Right kidney (tissue), 1 donor: Measurements from ENCODE around the gene KCNMA1.
A peak's percentile ranks its signal among the peaks of the same experiment; 100 is the strongest.

Experiments used
- DNase-seq: peaks from one replicate; pipeline ENCODE4 v3.0.0-alpha.2; 2016

The KCNMA1 gene

DNA sequence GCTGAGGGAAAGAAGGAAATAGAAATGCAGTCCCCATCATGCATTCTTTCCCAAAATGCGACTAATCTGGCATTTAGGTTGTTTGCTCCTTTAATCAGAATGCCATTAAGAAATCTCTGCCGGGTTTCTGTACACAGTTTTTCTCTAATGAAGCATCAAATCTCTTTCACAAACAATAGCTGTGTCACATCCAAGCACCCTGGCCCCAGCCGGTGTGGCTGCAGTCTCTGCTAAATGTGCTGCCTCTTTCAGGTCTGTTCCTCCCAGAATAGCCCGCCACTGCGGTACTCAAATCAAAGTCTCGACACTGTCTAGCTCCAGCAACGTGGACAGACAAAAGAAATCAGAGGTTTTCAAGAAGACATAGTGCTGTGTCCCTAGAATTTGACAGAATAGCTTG lies 343.8 kb downstream of the KCNMA1 start:
- no peak for DNase-seq

DNA sequence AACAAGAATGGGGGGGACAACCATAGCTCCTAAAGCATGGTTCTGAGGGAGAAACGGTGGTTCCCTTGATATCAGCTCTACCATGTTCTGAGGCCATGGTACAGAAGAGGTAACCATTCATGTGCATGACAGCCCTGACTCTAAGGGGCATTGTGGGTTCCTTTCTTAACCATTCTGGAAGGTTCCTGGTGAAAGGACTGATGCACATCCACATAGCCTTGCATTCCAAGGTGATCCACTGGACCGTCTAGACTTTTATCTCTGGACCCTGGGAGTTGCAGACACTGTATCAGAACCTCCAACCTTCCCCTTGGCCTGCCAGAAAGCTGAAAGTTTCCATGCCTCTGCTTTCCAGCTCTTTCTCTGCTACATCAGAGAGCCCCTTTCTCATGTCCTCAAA lies 344.3 kb downstream of the KCNMA1 start:
- DNase-seq: no peak

DNA sequence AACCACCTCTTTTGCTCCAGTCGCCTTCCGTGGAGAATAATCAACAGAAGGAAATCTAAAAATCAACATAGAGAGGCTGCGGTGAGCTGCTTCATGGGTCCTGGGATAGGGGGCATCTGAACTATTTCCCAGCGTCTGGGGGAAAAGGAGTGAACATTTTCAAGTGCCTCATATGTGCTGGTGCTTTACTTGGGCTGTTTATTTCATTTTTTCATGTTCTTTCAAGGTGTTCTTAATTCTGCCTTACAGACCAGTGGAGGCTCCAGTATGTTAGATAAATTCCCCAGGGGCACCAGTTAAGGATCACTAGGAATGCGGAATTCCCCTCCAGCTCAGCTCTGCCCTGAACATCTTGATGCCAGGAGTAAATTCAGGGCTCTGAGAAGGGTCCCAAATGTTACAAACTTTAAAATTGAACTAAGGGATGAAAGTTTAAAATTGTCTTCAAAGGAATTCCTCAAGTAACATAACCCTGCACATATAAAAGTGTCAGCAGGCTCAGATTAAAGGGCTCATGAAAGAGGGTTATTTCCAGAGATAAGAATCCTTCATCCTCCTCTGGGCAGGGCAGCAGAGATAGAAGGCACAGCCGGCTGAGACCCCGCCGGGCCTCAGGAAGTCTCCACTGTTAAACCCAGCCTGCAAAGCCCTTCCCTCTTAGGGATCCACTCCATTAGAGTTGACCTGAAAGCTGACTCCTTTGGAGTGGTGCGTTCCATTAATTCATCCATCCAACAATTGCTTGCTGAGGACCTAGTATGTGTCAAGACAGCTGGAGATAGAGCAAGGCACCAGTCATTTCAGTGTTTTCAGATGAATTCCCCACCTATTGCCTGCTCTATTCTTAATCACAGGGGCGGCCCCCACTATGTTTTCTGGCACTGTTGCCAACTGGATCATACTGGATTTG lies 345.8 kb downstream of the KCNMA1 start:
- DNase-seq: no peak

DNA sequence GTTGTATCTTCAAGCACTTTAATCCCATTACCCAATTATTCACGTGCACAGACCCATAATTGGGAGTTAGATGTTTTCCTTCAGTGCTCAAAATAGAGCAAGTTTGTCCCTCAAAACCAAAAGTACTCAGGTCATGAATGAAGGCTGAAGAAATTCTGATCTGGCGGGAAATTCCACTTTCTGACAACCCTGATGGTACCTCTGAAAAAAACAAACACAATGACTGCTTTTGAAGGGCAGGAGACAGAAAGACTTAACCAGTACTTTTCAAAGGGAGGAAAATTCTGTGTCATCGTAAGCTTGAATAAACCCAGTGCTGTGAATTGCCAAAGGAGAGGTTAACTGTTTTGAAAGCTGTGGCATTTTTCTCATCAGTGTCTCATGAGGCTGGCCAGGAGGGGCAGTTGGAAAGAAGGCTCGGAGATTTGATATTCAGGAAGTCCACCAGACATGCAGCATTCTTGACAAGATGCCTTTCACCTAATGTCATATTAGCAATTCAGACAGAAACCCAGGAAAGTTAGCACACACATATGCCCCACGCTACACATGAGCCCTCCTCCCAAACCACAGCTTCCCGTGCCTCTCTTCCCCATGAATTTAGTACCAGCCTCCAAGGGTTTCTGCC lies 347.0 kb downstream of the KCNMA1 start:
- no peak for DNase-seq

DNA sequence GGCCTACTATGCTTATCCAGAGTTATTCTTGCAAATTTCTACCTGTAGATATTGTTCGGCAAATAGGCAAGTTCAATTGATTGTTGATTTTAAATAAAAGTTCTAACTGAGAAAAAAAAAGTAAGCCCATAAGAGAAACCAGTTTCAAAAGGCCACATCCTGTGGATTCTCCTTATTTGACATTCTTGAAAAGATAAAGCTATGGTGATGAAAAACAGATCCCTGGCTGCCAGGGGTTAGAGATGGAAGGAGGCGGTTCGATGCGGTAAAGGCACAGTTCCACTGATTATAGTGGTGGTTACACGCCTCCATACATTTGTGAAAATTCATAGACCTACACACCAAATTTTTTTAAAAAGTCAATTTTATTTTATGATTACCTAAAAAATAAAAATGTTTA lies 347.8 kb downstream of the KCNMA1 start:
- DNase-seq: no peak

DNA sequence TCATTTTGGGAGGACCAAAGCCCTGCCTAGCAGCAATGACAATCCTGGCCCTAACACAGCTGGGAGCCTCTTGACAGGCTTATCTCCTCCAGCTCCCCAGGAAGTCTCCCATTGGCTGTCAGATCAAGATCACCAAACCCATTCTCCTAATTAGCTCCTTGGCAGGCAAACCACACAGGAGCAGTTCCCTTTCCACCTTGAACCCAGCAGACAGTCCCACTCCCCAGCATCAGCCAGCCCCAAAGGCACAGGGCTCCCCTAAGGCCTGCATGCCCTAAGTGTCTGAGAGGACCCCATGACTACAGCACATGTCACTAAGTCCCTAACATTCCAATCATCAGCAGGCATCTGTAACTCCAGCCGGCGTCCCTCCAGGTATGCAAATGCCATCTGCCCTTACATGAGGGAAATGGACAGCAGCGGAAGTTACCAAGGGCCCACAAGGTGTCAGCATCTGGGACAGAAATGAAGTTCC lies 348.5 kb downstream of the KCNMA1 start:
- DNase-seq: no peak

DNA sequence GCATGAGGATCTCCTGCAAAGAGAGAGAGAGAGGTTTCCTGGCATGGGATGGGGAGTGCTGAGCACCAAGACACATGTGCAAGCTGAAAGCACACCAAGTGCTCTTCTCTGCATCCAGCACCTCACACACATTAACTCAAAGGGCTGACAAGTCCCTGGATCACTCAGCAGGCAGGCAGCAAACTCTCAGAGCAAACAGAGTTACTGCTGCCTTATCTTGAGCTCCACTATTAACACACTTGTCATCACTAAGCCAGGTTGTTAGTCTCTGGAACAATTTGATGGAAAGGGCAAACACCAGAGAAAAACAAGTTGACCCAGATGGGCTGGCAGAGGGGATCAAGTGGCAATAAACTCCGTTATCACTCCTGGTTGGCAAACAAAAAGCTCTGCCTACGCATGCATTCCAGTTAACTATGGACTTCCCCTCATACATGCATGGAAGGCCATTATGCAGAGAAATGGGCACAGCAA lies 349.9 kb downstream of the KCNMA1 start:
- no peak for DNase-seq

DNA sequence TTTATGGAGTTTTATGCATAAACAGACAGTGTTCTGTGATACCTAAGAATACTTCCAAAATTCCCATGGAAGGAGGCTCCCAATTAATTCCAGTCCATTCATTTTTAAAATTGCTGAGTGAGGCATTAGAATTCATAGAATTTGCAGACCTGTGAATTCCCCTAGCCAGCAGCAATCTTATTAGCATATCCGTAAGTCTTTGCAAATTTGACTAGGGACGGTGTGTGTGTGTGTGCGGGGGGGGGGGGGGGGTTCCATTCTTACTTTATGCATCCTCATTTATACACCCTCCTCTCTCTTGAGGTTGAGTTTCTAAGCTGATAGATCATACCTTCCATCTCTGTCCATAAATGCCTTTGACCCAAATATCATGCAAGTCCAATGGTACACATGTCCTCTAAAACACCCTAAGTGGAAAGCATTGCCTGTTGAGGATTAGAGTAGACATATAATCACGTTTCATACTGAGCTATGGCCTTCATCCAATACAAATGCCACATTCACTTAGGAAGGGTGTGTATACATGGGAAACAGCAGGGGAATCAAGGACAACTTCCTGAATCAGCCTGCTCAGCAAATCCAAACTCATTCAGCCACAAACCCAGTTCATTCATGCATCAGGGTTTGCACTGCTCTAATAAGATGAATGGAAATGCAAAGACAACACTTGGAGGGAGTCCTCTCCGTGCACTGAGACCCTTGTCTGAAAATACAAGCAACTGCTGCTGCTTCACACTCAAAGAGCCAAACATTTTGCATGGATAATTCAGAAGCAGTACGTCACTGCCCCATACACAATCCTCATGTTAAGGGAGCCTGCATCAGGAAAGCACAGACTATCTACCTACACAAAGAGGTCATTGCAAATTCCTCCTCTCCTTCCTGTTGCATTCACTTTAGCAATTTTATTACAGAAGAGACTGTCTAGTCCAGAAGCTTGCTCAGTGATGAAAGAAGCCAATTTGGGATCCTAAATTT lies 350.8 kb downstream of the KCNMA1 start:
- no peak for DNase-seq

DNA sequence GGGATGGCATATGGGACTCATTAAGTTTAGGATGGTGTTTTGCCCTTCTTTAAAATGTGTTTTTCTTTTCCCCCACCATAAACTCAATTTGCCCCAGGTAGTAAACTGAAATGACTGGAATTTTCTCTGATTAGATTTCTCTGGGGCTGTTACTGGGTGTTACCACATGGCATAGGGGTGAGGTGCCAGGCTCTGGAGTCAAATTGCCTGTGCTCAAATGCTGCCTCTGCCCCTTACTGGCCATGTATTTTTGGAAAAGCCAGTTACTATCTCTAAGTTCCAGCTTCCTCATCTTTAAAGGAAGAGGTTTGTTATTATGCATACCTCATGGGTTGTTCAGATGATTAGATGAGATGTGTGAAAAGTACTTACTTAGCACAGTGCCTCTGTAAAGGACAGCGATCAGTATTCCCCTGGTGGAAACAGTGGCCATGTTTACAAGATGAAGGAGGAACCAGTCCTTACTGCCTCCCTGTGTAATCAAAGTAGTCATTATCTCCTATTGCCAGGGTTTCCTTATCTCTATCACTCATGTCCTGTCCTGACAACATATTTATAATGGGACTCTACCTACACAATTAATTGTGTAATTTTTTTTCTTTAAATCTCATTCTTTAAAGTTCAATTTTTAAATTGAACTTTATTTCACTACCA lies 352.0 kb downstream of the KCNMA1 start:
- DNase-seq: no peak

DNA sequence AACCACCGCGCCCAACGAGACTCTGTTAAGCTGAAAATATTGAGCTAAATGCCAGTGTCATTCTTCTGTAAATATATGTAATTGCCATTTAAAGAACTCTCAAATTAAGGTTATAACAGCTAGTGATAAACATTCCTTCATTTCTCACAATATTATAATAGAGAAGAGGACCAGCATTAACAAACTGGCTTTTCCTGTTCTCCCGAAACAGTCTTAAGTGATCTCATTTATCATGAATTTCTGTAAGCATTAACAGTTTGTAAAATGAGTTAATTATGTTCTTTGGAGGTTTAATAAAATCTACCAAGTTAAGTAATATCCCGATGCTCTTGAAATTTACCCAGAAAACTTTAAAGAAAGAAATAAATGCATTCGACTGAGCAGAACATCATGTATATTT lies 352.8 kb downstream of the KCNMA1 start:
- no peak for DNase-seq

DNA sequence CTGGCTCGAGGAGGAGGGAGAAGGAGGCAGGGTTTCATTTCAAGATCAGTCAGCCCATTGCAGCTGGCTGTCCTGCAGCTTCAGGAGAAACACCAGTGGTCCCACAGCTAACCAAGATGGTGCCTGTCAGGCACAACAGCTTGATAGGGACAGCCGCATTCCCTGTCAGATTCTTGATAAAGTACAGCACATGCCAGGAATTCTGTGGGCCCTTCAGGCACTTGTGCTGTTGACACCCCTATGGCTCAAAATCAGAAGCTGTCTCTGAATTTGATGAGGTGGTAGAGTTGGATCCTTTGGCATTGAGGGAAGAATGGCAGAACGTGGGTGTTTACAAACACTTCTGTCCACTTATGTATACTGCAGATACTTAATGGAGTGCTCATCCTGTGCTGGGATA lies 354.3 kb downstream of the KCNMA1 start:
- DNase-seq: no peak

DNA sequence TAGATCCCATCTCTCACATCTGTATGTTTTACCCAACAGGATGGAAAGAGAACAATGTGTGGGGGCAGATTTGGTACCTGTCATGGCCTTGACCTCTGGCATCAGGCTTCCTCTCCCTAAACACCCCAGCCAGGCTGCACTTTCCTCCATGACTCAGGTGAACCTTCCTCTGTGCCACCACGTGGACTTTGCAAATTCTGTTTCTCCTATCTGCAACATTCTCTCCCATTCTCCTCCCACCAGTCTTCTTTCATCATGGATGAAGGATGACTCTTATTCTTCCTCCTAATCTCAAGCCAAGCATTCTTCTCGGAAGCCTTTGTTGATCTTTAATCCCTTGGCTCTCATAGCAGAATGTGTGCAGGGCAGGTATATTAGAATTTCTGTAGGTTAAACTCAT lies 355.4 kb downstream of the KCNMA1 start:
- no peak for DNase-seq

DNA sequence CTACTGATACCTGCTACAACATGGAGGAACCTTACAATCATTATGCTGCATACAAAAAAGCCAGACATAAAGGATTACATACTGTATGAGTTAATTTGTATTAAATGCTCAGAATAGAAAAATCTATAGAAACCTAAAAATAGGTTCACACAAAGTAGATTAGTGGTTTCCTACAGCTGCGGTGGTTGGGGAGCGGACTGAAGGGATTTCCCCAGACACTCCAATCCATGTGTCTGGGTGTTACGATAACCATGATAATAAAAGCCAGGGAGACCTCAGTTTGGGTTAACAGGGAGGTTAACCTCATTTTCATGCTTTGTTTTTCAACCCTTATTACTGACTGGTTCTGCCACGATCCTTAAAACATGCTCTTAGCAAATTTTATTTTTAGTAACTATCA lies 355.9 kb downstream of the KCNMA1 start:
- no peak for DNase-seq

DNA sequence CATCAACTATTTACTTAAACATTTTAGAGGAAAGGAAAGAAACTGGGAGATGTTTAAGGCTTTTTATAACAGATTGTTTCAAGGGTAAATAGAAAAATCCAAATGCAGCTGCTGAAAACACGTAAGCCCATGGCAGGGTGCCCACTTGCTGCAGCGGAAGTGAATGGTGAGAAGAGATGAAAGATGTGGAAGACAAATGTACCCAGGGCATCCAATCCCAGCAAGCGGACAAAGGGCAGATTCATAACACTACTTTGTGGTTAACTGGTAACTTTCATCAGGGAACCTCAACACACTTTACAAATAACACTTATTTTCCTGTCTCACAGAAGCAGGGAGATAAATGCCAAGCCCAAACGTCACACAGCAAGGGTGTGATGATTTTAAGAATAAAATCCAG lies 358.4 kb downstream of the KCNMA1 start:
- DNase-seq: no peak

DNA sequence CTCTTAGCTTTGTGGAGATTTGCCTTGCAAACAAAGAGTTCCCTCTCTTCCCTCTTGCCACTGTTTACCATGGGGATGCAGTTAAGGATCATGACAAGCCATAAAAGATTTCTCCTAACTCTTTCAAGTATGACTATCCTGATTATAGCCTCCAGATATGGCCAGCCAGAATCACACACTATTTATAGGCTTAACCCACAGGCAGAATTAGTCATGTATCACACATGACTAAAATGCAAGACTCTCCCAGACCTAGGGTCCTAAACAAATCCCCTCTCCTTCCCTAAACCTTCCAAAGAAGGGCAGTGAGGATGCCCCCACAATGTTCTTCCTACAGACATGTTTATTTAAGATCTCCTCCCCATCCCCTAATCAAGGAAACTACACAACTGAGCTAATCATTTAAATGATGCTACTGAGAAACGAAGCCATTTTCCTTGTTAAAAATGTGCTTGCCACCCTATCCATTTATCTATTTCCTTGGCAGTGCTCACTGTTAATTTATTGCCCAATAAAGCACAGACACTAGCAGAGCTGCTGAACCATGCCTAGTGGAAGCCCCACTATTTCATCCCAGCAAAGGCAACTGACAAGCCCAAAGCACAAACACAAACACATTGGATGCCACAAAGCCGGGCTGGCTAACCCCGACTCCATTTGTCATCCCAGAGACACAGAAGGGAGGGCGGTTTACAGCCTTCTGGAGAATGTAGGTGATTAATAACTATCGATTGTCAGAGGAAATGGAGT lies 363.4 kb downstream of the KCNMA1 start:
- DNase-seq: peak; percentile 31

DNA sequence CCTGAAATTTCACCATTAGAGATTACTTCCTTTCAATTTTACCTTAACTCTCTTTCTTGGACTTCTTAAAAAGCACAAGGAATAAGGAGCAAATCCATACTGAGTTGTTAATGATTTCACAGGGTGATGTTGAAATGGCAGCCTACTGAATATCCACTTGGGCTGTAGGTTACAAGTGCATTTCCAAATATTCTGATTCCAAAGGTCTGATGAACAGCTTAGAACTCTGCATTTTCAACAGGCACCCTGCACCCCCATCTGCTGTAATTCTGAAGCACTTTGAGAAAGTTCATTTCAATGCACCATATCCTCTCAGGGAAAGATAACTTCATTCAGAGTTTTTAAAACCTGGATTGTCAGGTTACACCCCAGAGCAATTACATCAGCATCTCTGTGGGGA lies 368.4 kb downstream of the KCNMA1 start:
- no peak for DNase-seq

DNA sequence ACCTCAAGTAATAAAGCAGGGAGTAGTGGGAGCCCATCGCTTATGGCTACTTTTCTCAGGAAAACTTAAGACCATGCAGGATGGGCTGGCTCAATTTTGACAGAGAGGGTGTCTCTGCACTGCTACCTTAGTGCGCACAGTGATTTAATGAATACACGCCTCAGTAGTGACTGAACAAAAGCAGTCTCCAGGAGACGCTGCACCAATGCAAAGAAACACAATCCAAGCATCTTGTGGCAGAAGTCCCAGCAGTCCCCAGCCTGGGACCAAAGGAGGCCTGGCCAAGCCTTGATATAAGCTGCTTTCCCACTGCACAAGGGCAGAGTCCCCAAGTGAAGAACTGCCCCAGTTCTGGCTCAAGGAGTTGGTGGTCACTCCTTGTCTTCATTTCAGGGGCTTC lies 368.9 kb downstream of the KCNMA1 start:
- no peak for DNase-seq

DNA sequence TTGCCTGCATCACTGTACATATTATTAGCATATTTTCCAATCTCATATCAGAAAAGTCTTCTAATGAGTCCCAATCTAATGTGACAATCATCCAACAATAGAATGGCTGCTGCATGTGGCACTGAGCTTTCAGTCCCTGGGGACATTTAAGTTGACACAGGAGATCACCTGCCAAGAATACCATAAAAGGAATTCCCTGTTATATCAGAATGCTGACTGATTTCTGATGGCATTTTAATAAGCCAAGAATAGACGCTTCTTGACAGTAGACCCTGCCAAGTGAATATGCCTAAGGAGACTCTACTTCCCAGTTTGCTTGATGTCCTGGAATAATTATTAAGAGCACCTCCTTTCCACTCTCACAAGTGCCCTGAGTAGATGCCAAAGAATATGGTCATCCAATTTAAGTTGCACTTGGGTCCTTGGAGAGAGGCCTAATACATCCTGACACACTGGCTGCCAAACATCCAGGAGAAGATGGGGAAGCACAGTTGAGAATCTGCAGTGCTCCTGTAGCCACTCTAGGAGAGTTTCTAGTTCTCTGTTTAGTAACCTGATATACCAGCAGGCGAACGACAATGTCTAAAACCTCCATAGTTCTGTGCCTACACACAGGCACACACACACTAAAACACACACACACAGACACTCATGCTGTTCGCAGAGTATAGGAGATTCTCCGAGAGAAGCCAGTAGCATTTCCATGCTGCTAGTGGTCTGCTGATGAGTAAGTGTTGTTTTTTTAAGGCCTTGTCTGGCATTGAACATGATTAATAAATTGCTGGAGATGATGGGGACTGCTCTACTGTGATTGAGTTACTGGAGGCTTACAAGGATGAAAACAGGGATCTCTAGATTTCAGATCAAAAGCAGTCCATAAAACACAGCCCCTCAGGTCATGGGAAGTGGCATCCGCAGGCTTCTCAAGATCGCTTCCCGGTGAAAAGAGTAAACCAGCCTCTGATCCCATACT lies 369.6 kb downstream of the KCNMA1 start:
- DNase-seq: no peak

DNA sequence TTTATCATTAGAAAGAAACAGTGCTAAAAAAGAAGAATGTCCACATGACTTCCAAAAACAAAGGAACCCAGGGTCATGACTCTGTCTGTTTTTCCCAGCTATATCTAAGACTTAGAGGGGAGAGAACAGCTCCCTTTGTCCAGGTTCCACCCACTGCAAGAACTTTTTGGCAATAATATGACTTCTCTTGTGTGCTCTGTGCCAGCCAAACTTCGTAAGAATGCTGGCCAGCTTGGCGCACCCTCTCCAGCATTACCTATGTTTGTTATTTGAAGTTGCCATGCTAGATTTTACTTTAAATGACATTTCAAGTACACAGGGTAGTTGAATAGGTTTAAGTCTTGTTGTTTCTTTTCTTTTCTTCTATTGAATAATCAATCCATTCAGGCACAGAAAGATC lies 371.4 kb downstream of the KCNMA1 start:
- no peak for DNase-seq

DNA sequence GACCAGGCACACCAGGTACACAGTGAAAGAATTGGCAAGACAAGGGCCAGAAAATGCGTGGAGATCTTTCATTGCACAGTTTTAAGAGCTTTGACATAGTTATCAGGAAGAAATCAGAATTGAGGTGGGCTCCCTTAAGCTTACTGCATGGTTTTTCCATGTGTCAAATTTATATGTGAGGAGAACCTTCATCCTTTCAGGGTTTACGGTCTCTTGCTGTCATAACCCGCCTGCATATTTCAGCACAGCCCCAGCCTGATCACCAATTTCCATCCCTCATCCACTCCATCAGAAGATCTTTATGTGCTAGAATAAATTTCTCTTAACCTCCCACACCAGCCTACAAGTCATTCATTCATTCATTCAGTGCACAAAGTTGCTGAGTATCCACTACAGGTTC lies 373.1 kb downstream of the KCNMA1 start:
- no peak for DNase-seq
